ENCODE data around the gene AMACR. TPM values are rescaled to one million over a fixed set of nuclear protein-coding genes. Genes with fewer than 3 reads are reported as not detected.
"Not testable (repeated sequence)": the region's sequence is repeated elsewhere in the genome, so short reads cannot be mapped to it uniquely, and the experiment has no call there.

Gene AMACR
- total RNA-seq, 1 experiment from 2014 or later = 20.6 TPM

DNA sequence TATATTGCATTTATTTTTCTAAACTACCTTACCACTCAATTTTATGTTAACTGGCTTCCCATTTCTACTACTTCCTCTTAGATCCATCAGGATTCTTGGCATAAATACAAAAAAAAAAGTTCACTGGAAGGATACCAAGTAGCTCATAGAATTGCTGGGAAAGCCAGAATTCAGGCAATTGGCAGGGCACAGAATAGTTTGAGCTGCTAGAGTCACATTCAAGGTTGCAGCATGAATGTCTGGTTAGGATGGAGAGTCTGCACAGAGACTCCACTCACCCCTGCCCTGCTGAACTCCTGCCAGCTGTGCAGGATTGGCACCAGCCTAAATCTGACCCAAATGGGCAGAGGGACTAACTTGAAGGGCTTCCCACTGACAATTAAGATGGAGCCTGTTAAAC lies 4.9 kb upstream of the AMACR start:
- DNase-seq (ENCODE audit: low read depth, low spot score) = no peak
- Histone ChIP-seq H3K36me3 (ENCODE audit: control insufficient read depth, insufficient read depth, low read length) (no peaks in the 10 kb centered on the region), H3K27ac (ENCODE audit: low read length) (no peak overlapping the region), H3K27me3 (ENCODE audit: control insufficient read depth, insufficient read depth, low read length) (no peaks in the 10 kb centered on the region), H3K4me3 (ENCODE audit: low read depth in 2 of 2, low read length in 2 of 2) (no peak overlapping the region), H3K4me1 (ENCODE audit: control insufficient read depth, insufficient read depth, low read length) (no peaks in the 10 kb centered on the region), H3K9me3 (ENCODE audit: control insufficient read depth, insufficient read depth, low read depth, low read length) (no peaks in the 10 kb centered on the region)
- ATAC-seq = no peak
- intact Hi-C loops (cut with micrococcal nuclease; ENCODE audit: unreplicated experiment) = no loop called here
- TF ChIP-seq POLR2AphosphoS5 (IDR thresholded peaks at IDR 0.05; ENCODE audit: low read depth, low read length) (no peak), CTCF (IDR thresholded peaks at IDR 0.05) (no peak), SIN3A (IDR thresholded peaks at IDR 0.05; ENCODE audit: borderline replicate concordance, insufficient read depth, low read depth, low read length) (no peak), REST (IDR thresholded peaks at IDR 0.05; ENCODE audit: insufficient read depth in 1 of 2, low read depth in 2 of 2, low read length in 1 of 2) (no peak), TCF7L2 (IDR thresholded peaks at IDR 0.05; ENCODE audit: low read depth, low read length) (no peak)
- CTCF ChIA-PET = interaction anchor here (0.6 kb wide), 1 partner anchor 183 kb away, joined by 4 read pairs; no protein-coding TSS in a partner anchor
- in situ Hi-C loops (cut with HindIII; ENCODE audit: low pct_unique_long_range_greater_than_20kb, low sequenced_read_pairs) = no loop called here
- POLR2A ChIA-PET = no interaction called here
- BruUV-seq (replicated peaks) = no TSS peak

- POLR2A ChIA-PET = no interaction called here
- intact Hi-C loops (cut with micrococcal nuclease; ENCODE audit: unreplicated experiment) = no loop called here
- no peaks in the 10 kb centered on the region for H3K36me3 ChIP-seq (ENCODE audit: control insufficient read depth, insufficient read depth, low read length)
- CTCF ChIA-PET = no interaction called here
- DNase-seq (ENCODE audit: low read depth, low spot score) (no peak), ATAC-seq (no peak)
- H3K27me3 ChIP-seq (ENCODE audit: control insufficient read depth, insufficient read depth, low read length) = no peaks in the 10 kb centered on the region
- in situ Hi-C loops (cut with HindIII; ENCODE audit: low pct_unique_long_range_greater_than_20kb, low sequenced_read_pairs) = no loop called here
- TF ChIP-seq SIN3A (IDR thresholded peaks at IDR 0.05; ENCODE audit: borderline replicate concordance, insufficient read depth, low read depth, low read length) (no peak), REST (IDR thresholded peaks at IDR 0.05; ENCODE audit: insufficient read depth in 1 of 2, low read depth in 2 of 2, low read length in 1 of 2) (no peak), TCF7L2 (IDR thresholded peaks at IDR 0.05; ENCODE audit: low read depth, low read length) (no peak), CTCF (IDR thresholded peaks at IDR 0.05) (no peak), POLR2AphosphoS5 (IDR thresholded peaks at IDR 0.05; ENCODE audit: low read depth, low read length) (no peak)
- no peak overlapping the region for H3K27ac ChIP-seq (ENCODE audit: low read length)
- H3K4me3 ChIP-seq (ENCODE audit: low read depth in 2 of 2, low read length in 2 of 2) = no peak overlapping the region
- H3K9me3 ChIP-seq (ENCODE audit: control insufficient read depth, insufficient read depth, low read depth, low read length) = no peaks in the 10 kb centered on the region
- no TSS peak for BruUV-seq (replicated peaks)
- H3K4me1 ChIP-seq (ENCODE audit: control insufficient read depth, insufficient read depth, low read length) = peaks cover 7% of the 10 kb centered on the region
Measured at GRCh38 chr5:34011536-34011935, 3.7 kb upstream of the AMACR start.

DNA sequence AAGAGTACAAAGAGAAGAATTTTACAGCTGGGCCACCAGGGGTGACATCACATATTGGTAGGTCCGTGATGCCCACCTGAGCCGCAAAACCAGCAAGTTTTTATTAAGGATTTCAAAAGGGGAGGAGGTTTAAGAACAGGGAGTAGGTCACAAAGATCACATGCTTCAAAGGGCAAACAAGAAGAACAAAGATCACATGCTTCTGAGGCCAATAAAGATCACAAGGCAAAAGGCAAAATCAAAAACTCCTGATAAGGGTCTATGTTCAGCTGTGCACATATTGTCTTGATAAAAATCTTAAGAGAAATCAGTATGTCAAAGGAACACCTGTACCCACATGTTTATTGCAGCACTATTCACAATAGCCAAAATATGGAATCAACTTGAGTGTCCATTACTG lies 2.3 kb upstream of the AMACR start:
- in situ Hi-C loops (cut with HindIII; ENCODE audit: low pct_unique_long_range_greater_than_20kb, low sequenced_read_pairs); POLR2A ChIA-PET: not testable (repeated sequence)

More for the DNA sequence above, 2.3 kb upstream of the AMACR start:
- H3K27me3 ChIP-seq (ENCODE audit: control insufficient read depth, insufficient read depth, low read length); H3K27ac ChIP-seq (ENCODE audit: low read length); H3K9me3 ChIP-seq (ENCODE audit: control insufficient read depth, insufficient read depth, low read depth, low read length); H3K4me1 ChIP-seq (ENCODE audit: control insufficient read depth, insufficient read depth, low read length); BruUV-seq (replicated peaks); H3K36me3 ChIP-seq (ENCODE audit: control insufficient read depth, insufficient read depth, low read length); ATAC-seq; DNase-seq (ENCODE audit: low read depth, low spot score); CTCF ChIA-PET; H3K4me3 ChIP-seq (ENCODE audit: low read depth in 2 of 2, low read length in 2 of 2); intact Hi-C loops (cut with micrococcal nuclease; ENCODE audit: unreplicated experiment): not testable (repeated sequence)

Data from Panc1 (cell line).